Spleen (tissue), 7 donors: ENCODE results near the gene SAFB.

Experiments used
- CTCF ChIP-seq, 11 experiments: fragments of 200-600 bp in 7 of 11; fragments of 450-650 bp in 4 of 11; sonication (generic) in 4 of 11; IDR thresholded peaks in 8 of 11; conservative IDR thresholded peaks in 3 of 11; 1 replicate in 7 of 11; 2 replicates in 4 of 11; pipeline versions ENCODE4 v1.4.0 to v1.8.0; 2016 to 2021; ENCODE audit warnings: antibody characterized with exemption in 11 of 11, inconsistent platforms in 4 of 11, mild to moderate bottlenecking in 1 of 11
- POLR2A ChIP-seq, 3 donors: fragments of 450-650 bp; IDR thresholded peaks; one replicate each; pipeline ENCODE4 v1.5.1; 2017; ENCODE audit warnings: antibody characterized with exemption in 3 of 3, mild to moderate bottlenecking in 1 of 3
- POLR2AphosphoS5 ChIP-seq, 3 donors: sonication (generic); formaldehyde crosslinking; IDR thresholded peaks; one replicate each; pipeline ENCODE4 v1.5.1; 2017; ENCODE audit warnings: antibody characterized with exemption in 3 of 3
- donor health status: DM: no; HTN: no; CAD: no; lungs with moderate emphysema.
- donor health status: DM: no; HTN: no; CAD: no.
- donor health status: DM: no; HTN: no; CAD: no.

- TF ChIP-seq CTCF (IDR thresholded peaks at IDR 0.05 in 8 of 11, conservative IDR thresholded peaks at IDR 0.05 in 3 of 11) (no peak), POLR2A (IDR thresholded peaks at IDR 0.05) (no peak), POLR2AphosphoS5 (IDR thresholded peaks at IDR 0.05) (no peak)
Measured at GRCh38 chr19:5632657-5633056, 9.8 kb downstream of the SAFB start.
